Occipital lobe (tissue), 2 donors: ENCODE data around the gene TRIM29. TPM values are rescaled to one million over a fixed set of nuclear protein-coding genes. Genes with fewer than 3 reads are reported as not detected.
"Not testable (repeated sequence)": the region's sequence is repeated elsewhere in the genome, so short reads cannot be mapped to it uniquely, and the experiment has no call there.

Experiments
- DNase-seq: peaks from one replicate; lab custom pipeline; 2025; lab: John Stamatoyannopoulos, UW
- total RNA-seq: library from RNA; depleted of rRNA; stranded (reverse); fragments of >200 nt; gene quantifications from one replicate; pipeline ENCODE4 v1.2.3, GENCODE V29; 2014

TRIM29 gene
- 0.47 TPM for total RNA-seq

- no peak for DNase-seq
Measured at GRCh38 chr11:120137611-120138521, at the start of gene TRIM29. TSS of gene TRIM29 (minus strand) at chr11:120138113. CDS start at chr11:120138031, 82 bp downstream.

GRCh38 chr11:120186774-120187591 is 49.1 kb upstream of the TRIM29 start:
- peak; percentile 27 for DNase-seq

- DNase-seq: no peak
Measured at GRCh38 chr11:120186456-120186773, 48.5 kb upstream of the TRIM29 start.

- no peak for DNase-seq
Measured at GRCh38 chr11:120185706-120186455, 48.0 kb upstream of the TRIM29 start.

- no peak for DNase-seq
Measured at GRCh38 chr11:120184946-120185705, 47.2 kb upstream of the TRIM29 start.

- no peak for DNase-seq
Measured at GRCh38 chr11:120184371-120184945, 46.5 kb upstream of the TRIM29 start.

- DNase-seq: no peak
Measured at GRCh38 chr11:120183701-120184141, 45.8 kb upstream of the TRIM29 start.

GRCh38 chr11:120182790-120183491 is 45.0 kb upstream of the TRIM29 start:
- DNase-seq: no peak

GRCh38 chr11:120182372-120182771 is 44.5 kb upstream of the TRIM29 start:
- DNase-seq: no peak

GRCh38 chr11:120181376-120181975 is 43.6 kb upstream of the TRIM29 start:
- no peak for DNase-seq

GRCh38 chr11:120180551-120181232 is 42.8 kb upstream of the TRIM29 start:
- DNase-seq: peak; percentile 20

- DNase-seq: not testable (repeated sequence)
Measured at GRCh38 chr11:120180063-120180462, 42.1 kb upstream of the TRIM29 start.

GRCh38 chr11:120179057-120179672 is 41.3 kb upstream of the TRIM29 start:
- DNase-seq: no peak

GRCh38 chr11:120178561-120179056 is 40.7 kb upstream of the TRIM29 start:
- no peak for DNase-seq

GRCh38 chr11:120174866-120175265 is 37.0 kb upstream of the TRIM29 start:
- DNase-seq: no peak

GRCh38 chr11:120173807-120174206 is 35.9 kb upstream of the TRIM29 start:
- DNase-seq: no peak

- no peak for DNase-seq
Measured at GRCh38 chr11:120173019-120173705, 35.2 kb upstream of the TRIM29 start.
